ENCODE data around the gene GPRC5A.

GPRC5A gene

GRCh38 chr12:12909228-12909994 is 18.0 kb downstream of the GPRC5A start:
- no peak overlapping the region for H3K4me3 ChIP-seq (ENCODE audit: low read depth, low read length, poor library complexity, severe bottlenecking)
- no peaks in the 10 kb centered on the region for H3K79me2 ChIP-seq (ENCODE audit: insufficient read depth, low read length)
- H3K9ac ChIP-seq (ENCODE audit: low read length), result no peak overlapping the region
- no peaks in the 10 kb centered on the region; the same call in 1 of the 2 replicates for H3K27me3 ChIP-seq (ENCODE audit: insufficient read depth, low read length)
- TF ChIP-seq, protein P1, sequence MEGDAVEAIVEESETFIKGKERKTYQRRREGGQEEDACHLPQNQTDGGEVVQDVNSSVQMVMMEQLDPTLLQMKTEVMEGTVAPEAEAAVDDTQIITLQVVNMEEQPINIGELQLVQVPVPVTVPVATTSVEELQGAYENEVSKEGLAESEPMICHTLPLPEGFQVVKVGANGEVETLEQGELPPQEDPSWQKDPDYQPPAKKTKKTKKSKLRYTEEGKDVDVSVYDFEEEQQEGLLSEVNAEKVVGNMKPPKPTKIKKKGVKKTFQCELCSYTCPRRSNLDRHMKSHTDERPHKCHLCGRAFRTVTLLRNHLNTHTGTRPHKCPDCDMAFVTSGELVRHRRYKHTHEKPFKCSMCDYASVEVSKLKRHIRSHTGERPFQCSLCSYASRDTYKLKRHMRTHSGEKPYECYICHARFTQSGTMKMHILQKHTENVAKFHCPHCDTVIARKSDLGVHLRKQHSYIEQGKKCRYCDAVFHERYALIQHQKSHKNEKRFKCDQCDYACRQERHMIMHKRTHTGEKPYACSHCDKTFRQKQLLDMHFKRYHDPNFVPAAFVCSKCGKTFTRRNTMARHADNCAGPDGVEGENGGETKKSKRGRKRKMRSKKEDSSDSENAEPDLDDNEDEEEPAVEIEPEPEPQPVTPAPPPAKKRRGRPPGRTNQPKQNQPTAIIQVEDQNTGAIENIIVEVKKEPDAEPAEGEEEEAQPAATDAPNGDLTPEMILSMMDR (IDR thresholded peaks at IDR 0.05; ENCODE audit: low read length), result no peak
- no peak for TF ChIP-seq EZH2 (IDR thresholded peaks at IDR 0.05; ENCODE audit: borderline replicate concordance, low read length)
- H3K9me3 ChIP-seq (ENCODE audit: low read length), result no peaks in the 10 kb centered on the region
- H3K4me1 ChIP-seq (ENCODE audit: insufficient read depth, low read length, severe bottlenecking), result peaks cover 4% of the 10 kb centered on the region
- H2AFZ ChIP-seq (ENCODE audit: low read length), result no peak overlapping the region
- H4K20me1 ChIP-seq (ENCODE audit: insufficient read depth, low read length), result no peaks in the 10 kb centered on the region
- H3K36me3 ChIP-seq (ENCODE audit: insufficient read depth, low read length), result no peaks in the 10 kb centered on the region
- no peak overlapping the region for H3K27ac ChIP-seq (ENCODE audit: low read depth, low read length, poor library complexity, severe bottlenecking)
- H3F3A ChIP-seq (ENCODE audit: insufficient read depth, low read length), result no peaks in the 10 kb centered on the region
- no peaks in the 10 kb centered on the region for H3K9me2 ChIP-seq (ENCODE audit: low read depth, low read length)
- H3K4me2 ChIP-seq (ENCODE audit: low read length), result no peak overlapping the region

GRCh38 chr12:12909995-12910420 is 18.6 kb downstream of the GPRC5A start:
- no peak overlapping the region for H3K4me3 ChIP-seq (ENCODE audit: low read depth, low read length, poor library complexity, severe bottlenecking)
- no peaks in the 10 kb centered on the region for H3K9me2 ChIP-seq (ENCODE audit: low read depth, low read length)
- H3K79me2 ChIP-seq (ENCODE audit: insufficient read depth, low read length), result no peaks in the 10 kb centered on the region
- TF ChIP-seq, protein P1 (IDR thresholded peaks at IDR 0.05; ENCODE audit: low read length), result no peak
- peaks cover 4% of the 10 kb centered on the region for H3K4me1 ChIP-seq (ENCODE audit: insufficient read depth, low read length, severe bottlenecking)
- H3F3A ChIP-seq (ENCODE audit: insufficient read depth, low read length), result no peaks in the 10 kb centered on the region
- no peak overlapping the region for H3K9ac ChIP-seq (ENCODE audit: low read length)
- no peak overlapping the region for H2AFZ ChIP-seq (ENCODE audit: low read length)
- H3K4me2 ChIP-seq (ENCODE audit: low read length), result no peak overlapping the region
- no peaks in the 10 kb centered on the region; the same call in 1 of the 2 replicates for H3K27me3 ChIP-seq (ENCODE audit: insufficient read depth, low read length)
- H3K9me3 ChIP-seq (ENCODE audit: low read length), result no peaks in the 10 kb centered on the region
- no peaks in the 10 kb centered on the region for H4K20me1 ChIP-seq (ENCODE audit: insufficient read depth, low read length)
- H3K27ac ChIP-seq (ENCODE audit: low read depth, low read length, poor library complexity, severe bottlenecking), result no peak overlapping the region
- H3K36me3 ChIP-seq (ENCODE audit: insufficient read depth, low read length), result no peaks in the 10 kb centered on the region

- H2AFZ ChIP-seq (ENCODE audit: low read length), result no peak overlapping the region
- H3K4me1 ChIP-seq (ENCODE audit: insufficient read depth, low read length, severe bottlenecking), result peaks cover 4% of the 10 kb centered on the region
- H3K9me3 ChIP-seq (ENCODE audit: low read length), result no peaks in the 10 kb centered on the region
- no peaks in the 10 kb centered on the region for H4K20me1 ChIP-seq (ENCODE audit: insufficient read depth, low read length)
- no peaks in the 10 kb centered on the region for H3K36me3 ChIP-seq (ENCODE audit: insufficient read depth, low read length)
- no peaks in the 10 kb centered on the region for H3K27me3 ChIP-seq (ENCODE audit: insufficient read depth, low read length)
- H3K9ac ChIP-seq (ENCODE audit: low read length), result no peak overlapping the region
- no peak overlapping the region for H3K4me3 ChIP-seq (ENCODE audit: low read depth, low read length, poor library complexity, severe bottlenecking)
- TF ChIP-seq, protein P1 (IDR thresholded peaks at IDR 0.05; ENCODE audit: low read length), result no peak
- no peak for TF ChIP-seq EZH2 (IDR thresholded peaks at IDR 0.05; ENCODE audit: borderline replicate concordance, low read length)
- no peak overlapping the region for H3K27ac ChIP-seq (ENCODE audit: low read depth, low read length, poor library complexity, severe bottlenecking)
- H3K4me2 ChIP-seq (ENCODE audit: low read length), result no peak overlapping the region
- no peaks in the 10 kb centered on the region for H3K9me2 ChIP-seq (ENCODE audit: low read depth, low read length)
- no peaks in the 10 kb centered on the region for H3F3A ChIP-seq (ENCODE audit: insufficient read depth, low read length)
- H3K79me2 ChIP-seq (ENCODE audit: insufficient read depth, low read length), result no peaks in the 10 kb centered on the region
Measured at GRCh38 chr12:12912711-12913110, 21.3 kb downstream of the GPRC5A start.

Data from OCI-LY1 (cell line).